DMS114 treated with DMSO at 0.1 percent for 48 hours (cell line): ENCODE data around the gene ATXN2.
"Not testable (repeated sequence)": the region's sequence is repeated elsewhere in the genome, so short reads cannot be mapped to it uniquely, and the experiment has no call there.

Source experiments
- DNase-seq: peaks from one replicate; lab custom pipeline; 2025; ENCODE audit not compliant: unreplicated experiment; lab: John Stamatoyannopoulos, UW

Gene ATXN2

DNA sequence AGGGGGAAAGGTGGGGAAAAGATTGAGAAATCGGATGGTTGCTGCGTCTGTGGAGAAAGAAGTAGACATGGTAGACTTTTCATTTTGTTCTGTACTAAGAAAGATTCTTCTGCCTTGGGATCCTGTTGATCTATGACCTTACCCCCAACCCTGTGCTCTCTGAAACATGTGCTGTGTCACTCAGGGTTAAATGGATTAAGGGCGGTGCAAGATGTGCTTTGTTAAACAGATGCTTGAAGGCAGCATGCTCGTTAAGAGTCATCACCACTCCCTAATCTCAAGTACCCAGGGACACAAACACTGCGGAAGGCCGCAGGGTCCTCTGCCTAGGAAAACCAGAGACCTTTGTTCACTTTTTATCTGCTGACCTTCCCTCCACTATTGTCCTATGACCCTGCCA lies 91.4 kb downstream of the ATXN2 start:
- not testable (repeated sequence) for DNase-seq

DNA sequence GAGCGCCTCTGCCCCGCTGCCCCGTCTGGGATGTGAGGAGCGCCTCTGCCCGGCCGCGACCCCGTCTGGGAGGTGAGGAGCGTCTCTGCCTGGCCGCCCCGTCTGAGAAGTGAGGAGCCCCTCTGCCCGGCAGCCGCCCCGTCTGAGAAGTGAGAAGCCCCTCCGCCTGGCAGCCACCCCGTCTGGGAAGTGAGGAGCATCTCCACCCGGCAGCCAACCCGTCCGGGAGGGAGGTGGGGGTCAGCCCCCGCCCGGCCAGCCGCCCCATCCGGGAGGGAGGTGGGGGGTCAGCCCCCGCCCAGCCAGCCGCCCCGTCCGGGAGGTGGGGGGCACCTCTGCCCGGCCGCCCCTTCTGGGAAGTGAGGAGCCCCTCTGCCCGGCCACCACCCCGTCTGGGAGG lies 91.9 kb downstream of the ATXN2 start:
- not testable (repeated sequence) for DNase-seq

DNA sequence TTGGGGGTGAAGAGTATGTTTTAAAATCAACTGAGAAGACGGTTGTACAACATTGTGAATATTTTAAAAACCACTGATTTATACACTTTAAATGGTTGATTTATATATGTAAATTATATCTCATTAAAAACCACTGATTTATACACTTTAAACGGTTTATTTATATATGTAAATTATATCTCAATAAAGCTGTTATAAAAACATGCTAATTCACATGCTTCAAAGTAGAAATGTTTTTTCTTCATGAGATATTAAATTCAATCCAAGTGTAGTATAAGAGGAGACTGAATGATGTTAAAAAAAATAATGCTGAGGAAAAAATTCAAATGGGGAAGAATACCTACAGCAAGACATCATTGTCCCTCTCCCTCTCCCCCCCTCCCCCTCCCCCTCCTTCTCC lies 92.9 kb downstream of the ATXN2 start:
- no peak for DNase-seq

DNA sequence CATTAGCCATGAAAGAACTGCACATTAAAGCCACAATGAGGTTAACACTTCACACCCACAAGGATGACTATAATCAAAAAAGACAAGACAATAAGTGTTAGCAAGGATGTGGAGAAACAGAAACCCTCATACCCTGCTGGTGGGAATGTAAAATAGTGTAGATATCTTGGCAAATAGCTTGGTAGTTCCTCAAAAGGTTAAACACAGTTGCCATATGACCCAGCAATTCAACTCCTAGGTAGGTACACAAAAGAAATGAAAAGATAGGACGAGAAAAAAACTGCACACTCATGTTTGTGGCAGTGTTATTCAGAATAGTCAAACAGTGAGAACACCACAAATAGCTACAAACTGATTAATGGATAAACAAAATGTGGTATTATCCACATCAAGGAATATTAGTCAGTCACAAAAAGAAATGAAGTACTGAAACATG lies 93.5 kb downstream of the ATXN2 start:
- no peak for DNase-seq

DNA sequence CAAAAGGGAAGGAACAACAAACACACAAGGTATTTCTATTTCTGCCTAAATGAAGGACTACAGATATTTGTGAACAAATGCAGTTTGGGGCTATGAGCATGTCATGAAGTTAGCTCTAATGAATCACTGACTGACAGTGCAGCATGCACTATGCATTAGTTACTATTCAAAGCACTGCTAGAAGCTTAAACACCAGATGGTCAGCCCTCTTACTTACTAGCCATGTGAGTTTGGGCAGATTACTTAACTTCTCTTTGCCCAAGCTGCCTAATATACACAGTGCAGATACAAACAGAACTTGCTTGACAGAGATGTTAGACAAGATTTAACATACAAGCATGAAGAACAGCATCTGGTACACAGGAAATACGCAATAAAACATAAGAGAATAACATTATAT lies 96.0 kb downstream of the ATXN2 start:
- no peak for DNase-seq

DNA sequence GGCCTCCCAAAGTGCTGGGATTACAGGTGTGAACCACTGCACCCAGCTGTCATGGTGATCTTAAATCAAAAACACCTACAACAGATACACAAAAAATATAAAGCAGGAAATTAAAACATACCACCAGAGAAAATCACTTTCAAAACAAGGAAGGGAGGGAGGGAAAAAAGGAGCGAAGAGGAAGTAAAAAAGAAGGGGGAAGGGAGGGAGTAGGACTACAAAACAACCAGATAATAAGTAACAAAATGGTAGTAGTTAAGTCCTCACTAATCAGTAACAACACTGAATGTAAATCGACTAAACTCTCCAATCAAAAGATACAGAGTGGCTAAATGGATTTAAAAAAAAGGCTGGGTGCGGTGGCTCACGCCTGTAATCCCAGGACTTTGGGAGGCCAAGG lies 104.4 kb downstream of the ATXN2 start:
- DNase-seq, result no peak

DNA sequence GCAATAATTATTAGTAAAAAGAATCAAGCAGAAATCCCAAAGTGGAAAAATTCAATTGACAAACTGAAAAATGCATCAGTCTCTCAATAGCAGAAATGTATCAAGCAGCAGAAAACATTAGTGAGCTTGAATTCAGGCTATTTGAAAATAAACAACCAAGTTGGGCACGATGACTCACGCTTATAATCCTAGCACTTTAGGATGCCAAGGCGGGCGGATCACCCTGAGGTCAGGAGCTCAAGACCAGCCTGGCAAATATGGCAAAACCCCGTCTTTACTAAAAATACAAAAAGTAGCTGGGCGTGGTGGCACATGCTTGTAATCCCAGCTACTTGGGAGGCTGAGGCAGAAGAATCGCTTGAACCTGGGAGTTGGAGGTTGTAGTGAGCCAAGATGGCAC lies 106.1 kb downstream of the ATXN2 start:
- DNase-seq, result not testable (repeated sequence)

DNA sequence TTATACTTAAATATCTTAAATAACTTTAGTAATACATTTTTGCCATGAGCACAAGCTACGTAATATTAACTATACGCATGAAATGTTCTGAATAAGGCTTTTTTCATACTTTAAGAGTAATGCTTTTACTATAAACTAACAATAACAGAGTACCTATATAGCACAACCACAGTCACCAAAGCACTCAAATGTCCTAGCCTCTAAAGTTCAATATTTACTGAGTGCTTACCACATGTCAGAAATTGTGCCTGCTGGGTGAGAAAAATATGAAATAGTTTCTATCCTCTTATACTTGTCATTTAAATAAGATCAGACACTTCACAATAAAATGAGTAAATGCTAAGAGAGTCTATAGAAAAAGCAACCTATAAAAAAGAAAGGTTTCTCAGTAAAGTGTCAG lies 110.3 kb downstream of the ATXN2 start:
- no peak for DNase-seq

DNA sequence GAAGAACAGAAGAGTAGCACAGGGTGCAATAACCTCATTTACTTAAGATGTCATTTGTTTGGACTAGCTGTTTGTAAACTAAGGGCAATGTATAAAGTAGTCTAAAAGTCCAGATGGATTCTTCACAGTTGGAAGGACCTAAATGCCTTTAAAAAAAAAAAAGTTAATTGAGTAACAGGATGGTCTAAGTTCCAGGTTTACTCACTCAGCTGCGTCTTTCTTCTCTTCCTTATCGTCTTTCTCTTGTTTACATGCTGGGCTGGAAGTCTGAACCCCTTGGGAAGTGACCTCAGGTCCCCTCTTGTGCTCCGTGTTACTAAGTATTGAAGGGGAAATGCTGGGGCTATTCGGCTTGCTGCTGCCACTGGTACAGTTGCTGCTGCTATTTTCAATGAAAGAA lies 110.8 kb downstream of the ATXN2 start:
- no peak for DNase-seq

DNA sequence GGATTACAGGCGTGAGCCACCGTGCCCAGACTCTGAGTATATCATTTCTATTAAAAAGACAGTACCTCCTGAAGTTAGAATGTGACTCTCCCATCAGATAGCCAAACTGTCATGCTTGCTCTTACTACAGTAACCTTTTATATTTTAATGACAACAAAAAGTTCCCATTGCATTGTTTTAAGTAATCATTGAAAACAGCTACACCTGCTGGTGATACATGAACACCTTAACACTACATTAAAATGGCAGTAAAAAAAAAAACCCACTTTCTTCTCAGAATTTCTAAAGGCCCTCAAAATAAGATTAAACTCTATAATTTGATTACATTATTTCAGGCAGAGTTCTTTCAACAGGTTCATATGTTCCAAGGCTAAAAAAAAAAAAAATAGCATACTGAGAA lies 116.7 kb downstream of the ATXN2 start:
- no peak for DNase-seq

DNA sequence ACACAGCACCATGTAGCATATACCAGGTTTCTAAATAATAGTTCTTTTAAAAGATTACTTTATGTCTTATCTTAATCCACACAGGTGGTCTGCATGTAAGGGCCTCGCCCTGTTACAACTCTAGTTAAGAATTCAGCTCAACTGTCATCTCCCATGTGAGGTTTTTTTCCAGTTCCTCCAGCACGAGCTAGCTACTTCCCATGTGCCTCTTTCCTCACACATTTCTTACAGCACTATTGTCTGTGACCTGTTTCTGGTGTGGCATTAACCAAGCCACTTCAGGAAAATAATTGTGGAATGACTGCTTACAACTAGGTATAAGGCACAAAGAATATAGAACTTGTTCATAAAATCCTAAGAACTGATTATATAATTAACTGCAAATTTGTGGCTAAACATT lies 127.9 kb downstream of the ATXN2 start:
- DNase-seq, result no peak

DNA sequence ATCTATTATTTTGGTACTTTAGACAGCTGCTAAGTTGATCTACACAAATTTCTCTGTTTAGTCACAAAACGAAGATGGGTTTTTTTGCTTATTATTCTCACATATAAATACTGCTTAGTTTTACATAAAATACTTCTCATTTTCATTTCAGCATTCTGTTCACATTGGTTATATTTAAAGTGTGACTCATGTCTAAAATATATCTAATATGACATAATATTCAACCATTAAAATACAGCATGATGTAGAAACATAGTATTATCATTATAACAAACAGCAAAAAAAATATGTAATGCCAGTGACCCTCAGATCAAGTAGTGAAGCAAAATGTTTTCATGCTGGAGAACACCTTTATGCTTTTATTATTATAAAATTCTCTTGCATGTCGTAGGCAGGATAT lies 129.7 kb downstream of the ATXN2 start:
- DNase-seq, result no peak

DNA sequence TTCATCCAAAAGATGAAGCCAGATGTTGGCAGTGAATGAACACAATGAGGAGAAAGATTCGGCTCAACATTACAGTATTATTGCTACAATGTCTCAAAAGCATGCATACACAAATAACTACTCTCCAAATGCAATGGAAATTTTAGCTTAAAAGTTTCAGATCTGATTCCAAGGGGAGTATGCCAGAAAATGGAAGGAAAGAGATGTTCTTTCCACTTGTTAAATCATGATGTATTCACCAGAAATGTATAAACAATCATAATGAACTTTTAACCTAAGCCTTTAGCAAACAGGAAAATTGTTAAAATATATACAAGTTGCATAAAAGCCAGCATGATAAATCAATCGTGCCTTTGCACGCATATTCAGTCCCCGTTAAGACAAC lies 131.3 kb downstream of the ATXN2 start:
- no peak for DNase-seq

DNA sequence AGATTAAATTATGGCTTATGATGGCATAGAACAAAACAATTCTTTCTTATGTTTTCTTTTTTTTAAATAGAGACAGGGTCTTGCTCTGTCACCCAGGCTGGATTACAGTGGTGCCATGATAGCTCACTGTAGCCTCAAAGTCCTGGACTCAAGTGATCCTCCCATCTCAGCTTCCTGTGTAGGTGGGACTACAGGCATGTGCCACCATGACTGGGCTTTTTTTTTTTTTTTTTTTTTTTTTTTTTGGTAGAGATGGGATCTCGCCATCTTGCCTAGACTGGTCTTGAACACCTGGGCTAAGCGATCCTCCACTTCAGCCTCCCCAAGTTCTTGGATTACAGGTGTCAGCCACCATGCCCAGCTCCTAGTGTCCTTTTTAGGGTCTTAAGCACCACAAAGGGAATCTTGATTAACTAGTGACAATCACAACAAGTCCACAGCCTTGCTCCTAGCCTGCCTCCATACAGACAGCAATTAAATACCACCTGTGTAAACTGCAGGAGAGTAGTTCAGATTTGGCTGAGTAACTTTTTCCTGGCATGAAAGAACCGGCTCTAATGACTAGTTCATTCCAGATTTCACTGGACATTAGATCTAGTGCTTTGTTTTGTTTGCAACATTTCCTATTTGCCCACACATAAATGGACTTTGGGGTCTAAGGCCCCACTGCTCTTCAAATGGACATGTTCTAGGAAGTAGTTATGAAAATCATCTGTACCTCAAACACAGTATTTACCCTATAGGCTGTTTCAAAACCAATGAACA lies 131.8 kb downstream of the ATXN2 start:
- DNase-seq, result no peak

DNA sequence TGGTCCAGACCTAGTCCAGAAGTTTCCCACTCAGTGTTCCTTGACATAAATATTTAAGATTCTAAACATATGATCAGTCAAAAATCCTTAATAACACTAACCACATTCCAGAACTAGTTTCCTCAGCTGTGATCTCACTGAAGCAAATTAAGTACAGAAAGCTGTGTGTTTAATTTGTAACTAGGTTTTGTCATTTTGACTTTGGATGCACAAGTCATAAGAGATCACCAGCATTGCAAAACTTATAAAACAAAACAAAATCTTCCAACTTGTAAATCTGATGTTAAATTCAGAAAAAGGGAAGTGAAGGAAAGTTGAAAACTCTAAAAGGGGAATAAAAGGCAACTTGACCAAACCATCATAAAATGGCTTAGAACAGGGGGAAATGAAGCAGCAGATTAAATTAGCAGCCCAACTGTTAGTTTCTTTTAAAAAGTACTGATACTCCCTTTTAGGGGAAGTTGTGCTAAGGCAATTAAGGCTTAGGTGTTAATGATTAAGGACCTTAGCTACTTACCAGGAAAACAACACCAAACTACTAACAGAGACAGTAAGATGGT lies 136.8 kb downstream of the ATXN2 start:
- no peak for DNase-seq

DNA sequence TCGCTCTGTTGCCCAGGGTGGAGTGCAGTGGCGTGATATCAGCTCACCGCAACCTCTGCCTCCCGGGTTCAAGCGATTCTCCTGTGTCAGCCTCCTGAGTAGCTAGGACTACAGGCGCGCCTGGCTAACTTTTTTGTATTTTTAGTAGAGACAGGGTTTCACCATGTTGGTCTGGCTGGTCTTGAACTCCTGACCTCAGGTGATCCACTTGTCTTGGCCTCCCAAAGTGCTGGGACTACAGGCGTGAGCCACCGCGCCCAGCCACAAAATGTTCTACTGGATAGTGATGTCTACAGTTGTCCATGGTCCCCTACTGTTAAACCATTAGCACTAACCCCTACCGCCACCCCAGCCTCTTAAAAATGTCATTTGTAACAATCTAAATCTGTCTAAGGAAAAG lies 139.0 kb downstream of the ATXN2 start:
- not testable (repeated sequence) for DNase-seq

DNA sequence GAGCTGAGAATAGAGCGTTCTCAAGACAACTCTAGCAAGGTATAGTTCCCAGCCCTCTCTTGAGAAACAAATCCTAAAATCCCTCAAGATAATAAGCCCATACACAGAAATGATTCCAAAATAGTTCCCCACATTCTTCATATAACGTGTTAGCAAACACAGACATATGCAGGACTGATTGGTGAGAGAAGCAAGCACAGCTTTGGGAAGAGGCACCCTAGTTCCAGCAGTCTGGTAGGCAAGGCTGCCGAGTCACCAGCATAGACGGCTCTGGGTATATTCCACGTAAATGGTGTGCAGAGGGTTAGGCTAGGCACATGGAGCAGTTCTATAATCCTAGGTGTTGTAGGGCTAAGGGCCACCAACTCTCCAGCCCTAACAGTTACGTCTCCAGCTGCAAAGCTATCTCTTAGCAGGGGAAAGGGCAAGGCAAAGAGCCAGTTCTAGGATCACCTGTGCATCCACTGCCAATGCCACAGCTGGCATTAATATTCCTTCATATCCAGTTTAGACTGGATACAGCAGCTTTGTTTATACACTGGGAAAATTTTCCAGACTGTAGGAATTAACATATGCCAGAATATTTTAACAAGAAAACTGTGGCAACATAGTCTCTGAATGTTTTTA lies 140.5 kb downstream of the ATXN2 start:
- DNase-seq, result no peak

DNA sequence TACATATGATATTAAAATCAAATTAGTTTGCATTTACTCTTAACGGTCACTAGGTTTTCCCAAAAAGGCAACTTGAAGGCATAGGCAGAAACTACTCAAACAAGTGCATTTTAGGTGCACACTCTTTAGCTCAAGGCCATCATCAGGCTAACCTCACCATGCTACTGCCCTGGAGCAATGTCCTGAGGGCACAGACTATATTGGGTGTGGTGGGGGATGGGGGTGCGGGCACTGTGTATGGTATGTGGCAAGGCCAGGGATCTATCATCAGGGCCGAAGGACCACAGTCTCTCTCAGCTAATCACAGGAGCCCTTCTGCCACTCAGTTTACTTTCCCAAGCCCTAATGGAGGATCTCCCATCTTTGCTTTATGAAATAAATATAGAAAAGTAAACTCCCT lies 141.5 kb downstream of the ATXN2 start:
- DNase-seq, result no peak

DNA sequence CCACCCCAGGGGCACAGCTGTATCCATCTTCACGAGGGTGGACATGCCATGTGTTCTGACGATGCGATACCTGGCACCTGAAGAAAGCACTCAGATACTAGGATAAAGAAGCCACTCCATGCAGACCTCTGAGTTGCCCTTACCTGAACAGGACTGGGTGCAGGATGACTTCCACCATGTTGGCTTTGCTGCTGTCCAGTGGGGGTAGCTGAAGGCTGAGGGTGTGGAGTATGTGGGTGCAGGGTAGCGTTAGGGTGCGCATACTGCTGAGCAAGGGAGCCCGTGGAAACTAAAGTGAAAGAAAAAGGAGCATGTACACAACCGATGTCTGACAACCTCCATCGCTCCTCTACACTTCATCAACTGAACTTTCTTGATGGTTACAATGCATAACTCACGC lies 142.0 kb downstream of the ATXN2 start:
- no peak for DNase-seq

DNA sequence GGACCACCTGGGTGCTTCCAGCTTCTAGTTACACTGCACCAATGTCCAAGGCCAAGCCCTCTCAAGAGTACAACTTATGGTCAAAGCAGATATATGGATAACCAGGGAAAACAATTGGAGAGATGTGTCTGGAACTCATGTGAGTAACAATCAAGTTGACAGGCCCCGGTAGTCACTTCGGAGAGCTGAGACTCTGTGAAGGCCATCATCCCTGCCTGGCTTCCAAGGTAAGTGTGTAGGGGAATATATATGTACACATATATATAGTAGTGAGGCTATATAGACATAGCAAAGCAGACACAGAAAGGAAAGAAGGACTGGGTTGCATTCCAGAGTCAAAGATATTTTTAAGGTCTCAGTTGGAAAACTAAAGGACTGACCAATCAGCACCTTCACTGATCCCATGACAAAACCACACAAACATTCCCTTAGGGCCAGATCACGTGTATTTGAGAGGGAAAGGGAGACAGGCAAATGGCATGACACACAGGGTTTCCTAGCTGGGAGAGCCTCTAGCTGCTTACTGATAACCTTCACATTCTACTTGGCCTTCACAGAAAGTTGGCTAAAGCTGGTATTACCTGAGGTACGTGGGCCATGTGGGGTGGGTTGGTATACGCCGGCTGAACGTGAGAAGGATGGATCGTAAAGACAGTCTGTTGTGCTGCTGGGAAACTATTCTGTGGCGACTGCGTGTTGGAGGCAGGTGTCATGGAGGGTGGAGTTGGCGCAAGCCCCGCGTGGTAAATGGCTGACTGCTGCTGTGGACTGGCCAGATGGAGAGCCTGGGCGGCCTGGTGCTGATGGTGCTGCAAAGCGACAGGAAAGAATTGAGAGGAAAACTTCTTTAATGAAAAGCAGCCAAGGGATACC lies 143.4 kb downstream of the ATXN2 start:
- no peak for DNase-seq

DNA sequence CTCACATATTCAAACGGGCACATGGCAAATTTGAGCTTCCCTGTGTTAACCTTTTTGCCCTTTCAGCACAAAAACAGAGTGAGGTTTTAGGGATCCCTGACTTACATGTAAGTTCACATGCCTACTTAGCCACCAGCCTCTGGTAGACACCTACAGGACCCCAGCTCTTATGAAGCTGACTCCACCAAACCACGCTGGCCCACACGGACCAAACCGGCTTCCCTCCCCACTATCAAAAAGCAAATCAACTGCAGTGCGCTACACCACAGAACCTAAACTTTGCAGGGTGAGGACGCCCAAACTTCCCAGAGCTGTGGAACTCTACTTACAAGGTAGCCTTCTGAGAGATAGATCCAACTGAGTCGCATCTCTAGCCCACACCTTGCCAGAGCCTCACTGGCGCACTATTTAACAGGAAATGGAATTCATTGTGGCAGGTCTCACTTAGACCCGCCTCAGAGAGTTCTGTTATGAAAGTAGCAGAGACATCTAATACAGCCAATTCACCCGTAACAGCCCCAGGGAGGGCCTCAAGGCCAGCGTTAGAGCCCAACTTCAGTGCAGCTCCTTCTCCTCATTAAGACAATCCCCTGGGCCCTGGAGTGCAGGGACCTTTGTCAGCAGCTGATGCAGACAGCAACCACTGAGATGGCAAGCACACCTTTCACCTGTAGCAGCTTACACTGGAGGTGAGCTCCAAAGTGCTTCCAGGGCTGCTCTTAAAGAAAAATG lies 144.2 kb downstream of the ATXN2 start:
- DNase-seq, result no peak
